Measurements from ENCODE around the gene UNC5C. TPM values are rescaled to one million over a fixed set of nuclear protein-coding genes. Genes with fewer than 3 reads are reported as not detected.

Gene UNC5C
- total RNA-seq, 1 experiment from 2014 or later = 0.11 TPM

- CTCF ChIA-PET = no interaction called here
- intact Hi-C loops (cut with micrococcal nuclease; ENCODE audit: unreplicated experiment) = no loop called here
- BruUV-seq (replicated peaks) = no TSS peak
These were observed 98.5 kb downstream of the UNC5C start for GRCh38 chr4:95450294-95450693.

DNA sequence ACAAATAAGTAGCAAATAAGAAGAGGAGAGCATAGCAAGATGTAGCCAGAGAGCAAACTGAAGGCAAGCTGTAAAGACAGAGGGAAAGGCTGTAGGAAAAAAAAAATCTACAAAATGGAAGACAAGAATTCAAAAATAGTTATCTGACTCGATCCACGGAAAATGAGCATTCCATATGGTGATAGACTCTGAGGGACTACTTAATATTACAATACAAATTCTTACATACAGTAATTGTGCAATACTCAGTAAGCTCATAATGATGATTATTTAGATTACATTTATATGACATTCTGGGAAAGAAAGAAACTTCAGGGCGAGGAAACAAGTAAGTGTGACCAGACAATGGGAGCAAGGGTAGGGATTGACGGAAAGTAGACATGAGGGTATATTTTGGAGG lies 102.6 kb downstream of the UNC5C start:
- no TSS peak for BruUV-seq (replicated peaks)
- Histone ChIP-seq H3K27ac (ENCODE audit: low read depth, low read length, poor library complexity, severe bottlenecking) (no peak overlapping the region), H3K36me3 (ENCODE audit: insufficient read depth, low read length, poor library complexity, severe bottlenecking) (no peaks in the 10 kb centered on the region), H3K9me3 (ENCODE audit: low read depth, low read length, poor library complexity, severe bottlenecking) (no peaks in the 10 kb centered on the region), H3K4me1 (ENCODE audit: insufficient read depth, low read length, poor library complexity, severe bottlenecking) (no peaks in the 10 kb centered on the region), H3K4me3 (ENCODE audit: low read depth, low read length, poor library complexity, severe bottlenecking) (no peak overlapping the region), H3K27me3 (replicated peaks; ENCODE audit: insufficient read depth, low read depth, low read length, poor library complexity) (no peaks in the 10 kb centered on the region)
- CTCF ChIA-PET = no interaction called here
- DNase-seq (ENCODE audit: low spot score) = no peak
- TF ChIP-seq, protein P1, sequence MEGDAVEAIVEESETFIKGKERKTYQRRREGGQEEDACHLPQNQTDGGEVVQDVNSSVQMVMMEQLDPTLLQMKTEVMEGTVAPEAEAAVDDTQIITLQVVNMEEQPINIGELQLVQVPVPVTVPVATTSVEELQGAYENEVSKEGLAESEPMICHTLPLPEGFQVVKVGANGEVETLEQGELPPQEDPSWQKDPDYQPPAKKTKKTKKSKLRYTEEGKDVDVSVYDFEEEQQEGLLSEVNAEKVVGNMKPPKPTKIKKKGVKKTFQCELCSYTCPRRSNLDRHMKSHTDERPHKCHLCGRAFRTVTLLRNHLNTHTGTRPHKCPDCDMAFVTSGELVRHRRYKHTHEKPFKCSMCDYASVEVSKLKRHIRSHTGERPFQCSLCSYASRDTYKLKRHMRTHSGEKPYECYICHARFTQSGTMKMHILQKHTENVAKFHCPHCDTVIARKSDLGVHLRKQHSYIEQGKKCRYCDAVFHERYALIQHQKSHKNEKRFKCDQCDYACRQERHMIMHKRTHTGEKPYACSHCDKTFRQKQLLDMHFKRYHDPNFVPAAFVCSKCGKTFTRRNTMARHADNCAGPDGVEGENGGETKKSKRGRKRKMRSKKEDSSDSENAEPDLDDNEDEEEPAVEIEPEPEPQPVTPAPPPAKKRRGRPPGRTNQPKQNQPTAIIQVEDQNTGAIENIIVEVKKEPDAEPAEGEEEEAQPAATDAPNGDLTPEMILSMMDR (conservative IDR thresholded peaks at IDR 0.05; ENCODE audit: low read depth, low read length) = no peak
- no peak for TF ChIP-seq EZH2 (IDR thresholded peaks at IDR 0.05; ENCODE audit: borderline replicate concordance, low read depth, low read length, poor library complexity, severe bottlenecking)
- POLR2A ChIA-PET (ENCODE audit: low non-redundant PET) = no interaction called here
- intact Hi-C loops (cut with micrococcal nuclease; ENCODE audit: unreplicated experiment) = no loop called here

More at GRCh38 chr4:95450294-95450693, 98.5 kb downstream of the UNC5C start:
- Histone ChIP-seq H3K27me3 (replicated peaks; ENCODE audit: insufficient read depth, low read depth, low read length, poor library complexity) (no peaks in the 10 kb centered on the region), H3K27ac (ENCODE audit: low read depth, low read length, poor library complexity, severe bottlenecking) (no peak overlapping the region), H3K36me3 (ENCODE audit: insufficient read depth, low read length, poor library complexity, severe bottlenecking) (no peaks in the 10 kb centered on the region), H3K4me1 (ENCODE audit: insufficient read depth, low read length, poor library complexity, severe bottlenecking) (no peaks in the 10 kb centered on the region), H3K9me3 (ENCODE audit: low read depth, low read length, poor library complexity, severe bottlenecking) (no peaks in the 10 kb centered on the region), H3K4me3 (ENCODE audit: low read depth, low read length, poor library complexity, severe bottlenecking) (no peak overlapping the region)
- TF ChIP-seq, protein P1 (conservative IDR thresholded peaks at IDR 0.05; ENCODE audit: low read depth, low read length) = no peak
- no peak for TF ChIP-seq EZH2 (IDR thresholded peaks at IDR 0.05; ENCODE audit: borderline replicate concordance, low read depth, low read length, poor library complexity, severe bottlenecking)
- POLR2A ChIA-PET (ENCODE audit: low non-redundant PET) = no interaction called here
- DNase-seq (ENCODE audit: low spot score) = no peak

GRCh38 chr4:95445251-95445650 lies 103.5 kb downstream of the UNC5C start:
- no peak overlapping the region for H3K27ac ChIP-seq (ENCODE audit: low read depth, low read length, poor library complexity, severe bottlenecking)
- DNase-seq (ENCODE audit: low spot score) = no peak
- no peaks in the 10 kb centered on the region for H3K36me3 ChIP-seq (ENCODE audit: insufficient read depth, low read length, poor library complexity, severe bottlenecking)
- no peaks in the 10 kb centered on the region for H3K9me3 ChIP-seq (ENCODE audit: low read depth, low read length, poor library complexity, severe bottlenecking)
- intact Hi-C loops (cut with micrococcal nuclease; ENCODE audit: unreplicated experiment) = no loop called here
- BruUV-seq (replicated peaks) = no TSS peak
- no peak overlapping the region for H3K4me3 ChIP-seq (ENCODE audit: low read depth, low read length, poor library complexity, severe bottlenecking)
- ChIA-PET CTCF (no interaction called here), POLR2A (ENCODE audit: low non-redundant PET) (no interaction called here)
- TF ChIP-seq, protein P1 (conservative IDR thresholded peaks at IDR 0.05; ENCODE audit: low read depth, low read length) = no peak
- no peak for TF ChIP-seq EZH2 (IDR thresholded peaks at IDR 0.05; ENCODE audit: borderline replicate concordance, low read depth, low read length, poor library complexity, severe bottlenecking)
- no peaks in the 10 kb centered on the region for H3K27me3 ChIP-seq (replicated peaks; ENCODE audit: insufficient read depth, low read depth, low read length, poor library complexity)
- H3K4me1 ChIP-seq (ENCODE audit: insufficient read depth, low read length, poor library complexity, severe bottlenecking) = no peaks in the 10 kb centered on the region
